Keratinocyte (primary cell): ENCODE measurements around the gene DLL3. TPM values are rescaled to one million over a fixed set of nuclear protein-coding genes. Genes with fewer than 3 reads are reported as not detected.

ENCODE experiments used
- DNase-seq: peaks from one replicate; pipeline ENCODE4 v3.0.0-alpha.2; 2011; ENCODE audit warnings: low read depth, missing footprints, low spot score
- FAIRE-seq: peaks from 2 replicates; lab custom pipeline; 2011; peaks lifted over from hg19 to GRCh38; lab: Jason Lieb, UNC
- H2AFZ ChIP-seq: 2 replicates; pipeline ENCODE4 v1.6.0; 2012; ENCODE audit warnings: low read length, control low read depth, inconsistent platforms; ENCODE audit not compliant: control insufficient read depth
- H3K27ac ChIP-seq: 2 replicates; pipeline ENCODE4 v1.5.1; 2011; ENCODE audit warnings: low read length; ENCODE audit not compliant: control insufficient read depth, insufficient read depth
- H3K27me3 ChIP-seq: 3 replicates; pipeline ENCODE4 v1.6.0; 2011; ENCODE audit warnings: low read length; ENCODE audit not compliant: control insufficient read depth, insufficient read depth; ENCODE audit errors: extremely low read depth
- H3K36me3 ChIP-seq, 2 experiments: 2 replicates in 1 of 2; 3 replicates in 1 of 2; pipeline ENCODE4 v1.5.1; 2011; ENCODE audit warnings: low read length in 2 of 2, mild to moderate bottlenecking in 1 of 2; ENCODE audit not compliant: control insufficient read depth in 2 of 2, insufficient read depth in 2 of 2; ENCODE audit errors: extremely low read depth in 1 of 2
- H3K4me1 ChIP-seq: 3 replicates; pipeline ENCODE4 v1.5.1; 2011; ENCODE audit warnings: low read length; ENCODE audit not compliant: control insufficient read depth, insufficient read depth; ENCODE audit errors: extremely low read depth
- H3K4me2 ChIP-seq: 3 replicates; pipeline ENCODE4 v1.6.0; 2011; ENCODE audit warnings: low read depth, low read length; ENCODE audit not compliant: control insufficient read depth, insufficient read depth; ENCODE audit errors: extremely low read depth
- H3K4me3 ChIP-seq, 3 experiments: fragments of 200-600 bp in 1 of 3; sonication (generic) in 1 of 3; 2 replicates in 2 of 3; 3 replicates in 1 of 3; pipeline ENCODE4 v1.5.1; 2011 to 2016; ENCODE audit warnings: low read length in 3 of 3, mild to moderate bottlenecking in 3 of 3, control low read depth in 2 of 3, inconsistent platforms in 1 of 3, low read depth in 1 of 3, mixed read lengths in 1 of 3, mixed run types in 1 of 3, moderate library complexity in 1 of 3; ENCODE audit not compliant: control insufficient read depth in 2 of 3, insufficient read depth in 2 of 3; ENCODE audit errors: extremely low read depth in 1 of 3
- H3K79me2 ChIP-seq: 2 replicates; pipeline ENCODE4 v1.6.0; 2012; ENCODE audit warnings: low read length; ENCODE audit not compliant: control insufficient read depth, insufficient read depth
- H3K9ac ChIP-seq: 3 replicates; pipeline ENCODE4 v1.6.0; 2011; ENCODE audit warnings: low read length; ENCODE audit not compliant: control insufficient read depth, insufficient read depth; ENCODE audit errors: extremely low read depth
- H3K9me1 ChIP-seq: 3 replicates; pipeline ENCODE4 v1.6.0; 2011; ENCODE audit warnings: low read length; ENCODE audit not compliant: control insufficient read depth, insufficient read depth; ENCODE audit errors: extremely low read depth
- H3K9me3 ChIP-seq: 2 replicates; pipeline ENCODE4 v1.5.1; 2012; ENCODE audit warnings: low read depth, low read length; ENCODE audit not compliant: control insufficient read depth
- H4K20me1 ChIP-seq: 3 replicates; pipeline ENCODE4 v1.6.0; 2011; ENCODE audit warnings: low read length; ENCODE audit not compliant: control insufficient read depth, insufficient read depth; ENCODE audit errors: extremely low read depth
- EZH2 ChIP-seq: IDR thresholded peaks from one replicate; pipeline ENCODE4 v1.6.1; 2012; ENCODE audit warnings: inconsistent platforms, mild to moderate bottlenecking, low read length, moderate library complexity
- dilution Hi-C: fragments of 300-500 bp; cut with MboI; formaldehyde crosslinking; loops from one replicate; pipeline ENCODE4 v1.7.0; 2020; ENCODE audit warnings: low sequenced_read_pairs; ENCODE audit not compliant: extremely low pct_ligation_motif_present
- polyA plus RNA-seq, 5 experiments: library from polyadenylated mRNA; depleted of rRNA in 3 of 5; stranded (reverse) in 3 of 5; stranded (forward) in 1 of 5; unstranded in 1 of 5; fragments of >200 nt; gene quantifications; 1 replicate in 1 of 5; 2 replicates in 3 of 5; 3 replicates in 1 of 5; pipeline versions ENCODE4 v1.2.1 to v1.2.3, GENCODE V29; 2011 to 2012; ENCODE audit warnings: missing spikeins in 2 of 5, low read depth in 1 of 5, low replicate concordance in 1 of 5
- TF ChIP-seq, protein P1 (sequence below), 3 experiments: IDR thresholded peaks in 1 of 3; conservative IDR thresholded peaks in 1 of 3; optimal IDR thresholded peaks in 1 of 3; 2 replicates in 2 of 3; 3 replicates in 1 of 3; pipeline versions ENCODE3 to v1.5.1; 2011; ENCODE audit warnings: low read length in 3 of 3, mild to moderate bottlenecking in 3 of 3, moderate library complexity in 2 of 3, control low read depth in 1 of 3, inconsistent platforms in 1 of 3; ENCODE audit not compliant: insufficient read depth in 2 of 3; ENCODE audit errors: extremely low read depth in 1 of 3

The DLL3 gene
- polyA plus RNA-seq, 1 donor (not counting 4 experiments of a cell fraction or from before 2014, with no cell fraction given): 0.89 TPM

- Histone ChIP-seq H3K9me1 (no peaks in the 10 kb centered on the region), H3K4me2 (no peak overlapping the region), H3K9ac (no peak overlapping the region), H3K4me1 (peaks cover 13% of the 10 kb centered on the region), H4K20me1 (no peaks in the 10 kb centered on the region), H3K36me3 (no peaks in the 10 kb centered on the region), H2AFZ (no peak overlapping the region), H3K79me2 (no peaks in the 10 kb centered on the region), H3K27ac (no peak overlapping the region), H3K9me3 (no peaks in the 10 kb centered on the region), H3K27me3 (peaks cover 57% of the 10 kb centered on the region), H3K4me3 (no peak overlapping the region)
- TF ChIP-seq, protein P1, sequence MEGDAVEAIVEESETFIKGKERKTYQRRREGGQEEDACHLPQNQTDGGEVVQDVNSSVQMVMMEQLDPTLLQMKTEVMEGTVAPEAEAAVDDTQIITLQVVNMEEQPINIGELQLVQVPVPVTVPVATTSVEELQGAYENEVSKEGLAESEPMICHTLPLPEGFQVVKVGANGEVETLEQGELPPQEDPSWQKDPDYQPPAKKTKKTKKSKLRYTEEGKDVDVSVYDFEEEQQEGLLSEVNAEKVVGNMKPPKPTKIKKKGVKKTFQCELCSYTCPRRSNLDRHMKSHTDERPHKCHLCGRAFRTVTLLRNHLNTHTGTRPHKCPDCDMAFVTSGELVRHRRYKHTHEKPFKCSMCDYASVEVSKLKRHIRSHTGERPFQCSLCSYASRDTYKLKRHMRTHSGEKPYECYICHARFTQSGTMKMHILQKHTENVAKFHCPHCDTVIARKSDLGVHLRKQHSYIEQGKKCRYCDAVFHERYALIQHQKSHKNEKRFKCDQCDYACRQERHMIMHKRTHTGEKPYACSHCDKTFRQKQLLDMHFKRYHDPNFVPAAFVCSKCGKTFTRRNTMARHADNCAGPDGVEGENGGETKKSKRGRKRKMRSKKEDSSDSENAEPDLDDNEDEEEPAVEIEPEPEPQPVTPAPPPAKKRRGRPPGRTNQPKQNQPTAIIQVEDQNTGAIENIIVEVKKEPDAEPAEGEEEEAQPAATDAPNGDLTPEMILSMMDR (optimal IDR thresholded peaks at IDR 0.05 in 1 of 3, IDR thresholded peaks at IDR 0.05 in 1 of 3, conservative IDR thresholded peaks at IDR 0.05 in 1 of 3; ENCODE audit: extremely low read depth in 1 of 3, insufficient read depth in 2 of 3, low read length in 3 of 3): no peak
- no peak for TF ChIP-seq EZH2
- dilution Hi-C loops: no loop called here
- no peak for DNase-seq
- FAIRE-seq: no peak
Measured at GRCh38 chr19:39517432-39517831, 18.7 kb downstream of the DLL3 start.

GRCh38 chr19:39518458-39518857 lies 19.7 kb downstream of the DLL3 start:
- H3K4me2 ChIP-seq: peak overlapping the region; percentile 76
- peak overlapping the region; percentile 84 for H2AFZ ChIP-seq
- H3K27ac ChIP-seq: no peak overlapping the region
- no peaks in the 10 kb centered on the region for H3K9me3 ChIP-seq
- H3K36me3 ChIP-seq: no peaks in the 10 kb centered on the region
- H3K27me3 ChIP-seq: peaks cover 48% of the 10 kb centered on the region
- H3K4me3 ChIP-seq: peak overlapping the region in 1 of 3 experiments; percentile 27
- H3K79me2 ChIP-seq: no peaks in the 10 kb centered on the region
- dilution Hi-C loops: no loop called here
- TF ChIP-seq EZH2: no peak
- TF ChIP-seq, protein P1 (optimal IDR thresholded peaks at IDR 0.05 in 1 of 3, IDR thresholded peaks at IDR 0.05 in 1 of 3, conservative IDR thresholded peaks at IDR 0.05 in 1 of 3; ENCODE audit: extremely low read depth in 1 of 3, insufficient read depth in 2 of 3, low read length in 3 of 3): no peak
- no peaks in the 10 kb centered on the region for H4K20me1 ChIP-seq
- no peaks in the 10 kb centered on the region for H3K9me1 ChIP-seq
- DNase-seq (no peak), FAIRE-seq (no peak)
- H3K4me1 ChIP-seq: peaks cover 13% of the 10 kb centered on the region
- H3K9ac ChIP-seq: no peak overlapping the region
